Activated T-cell treated with anti-CD3 and anti-CD28 coated beads for 4 hours (primary cell): ENCODE measurements around the gene SLC48A1.

ENCODE experiments used
- DNase-seq: peaks from one replicate; pipeline ENCODE4 v3.0.0-alpha.2; 2020

SLC48A1 gene

DNA sequence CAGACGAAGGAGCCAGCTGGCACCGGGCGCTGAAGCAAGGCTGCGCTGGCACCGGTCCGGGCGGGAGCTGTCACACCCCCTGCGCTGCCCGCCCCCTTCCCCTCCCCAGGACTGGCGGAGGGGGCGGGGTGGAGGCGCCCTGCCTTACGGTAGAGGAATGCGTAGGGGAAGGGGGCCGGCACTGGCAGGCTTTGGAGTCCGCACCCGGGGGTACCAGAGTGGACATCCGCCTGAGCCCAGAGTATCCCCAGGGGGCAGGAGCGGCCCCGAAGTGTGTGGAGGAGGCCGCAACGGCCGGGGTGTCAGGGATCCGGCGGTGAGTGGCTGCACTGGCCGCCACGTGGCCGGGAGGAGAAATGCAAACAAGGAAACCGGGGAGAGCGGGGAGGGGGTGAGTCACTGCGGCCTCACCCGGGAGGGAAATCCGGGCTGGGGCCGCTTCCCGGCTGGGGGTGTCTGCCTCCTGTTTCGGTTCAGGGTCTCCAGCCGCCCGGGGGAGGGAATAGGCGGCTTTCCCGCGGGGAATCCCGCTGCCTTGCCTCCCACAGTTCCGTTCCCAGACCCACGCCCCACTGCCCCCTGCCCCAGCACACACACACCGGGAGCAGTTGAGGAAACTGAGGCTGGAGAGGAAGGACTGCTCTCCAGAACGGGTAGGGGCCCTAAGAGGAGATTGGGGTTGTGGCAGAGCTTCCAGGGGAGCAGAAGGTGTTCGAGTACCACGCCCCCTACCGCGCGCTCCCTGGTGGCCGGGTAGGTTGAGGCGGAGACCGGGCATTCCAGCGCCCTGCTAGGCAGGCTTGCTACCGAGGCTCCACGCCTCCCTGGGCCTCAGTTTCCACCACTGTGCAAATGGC, 14.0 kb upstream of the SLC48A1 start, which contains the start of gene RAPGEF3:
TSS of gene RAPGEF3 (minus strand) at position 47 of the 857 bp plus-strand sequence. CDS start 324 bp downstream, outside the sequence.
- DNase-seq = peak; percentile 44

- DNase-seq = no peak
Observed at GRCh38 chr12:47762850-47763465, 10.1 kb upstream of the SLC48A1 start.

DNA sequence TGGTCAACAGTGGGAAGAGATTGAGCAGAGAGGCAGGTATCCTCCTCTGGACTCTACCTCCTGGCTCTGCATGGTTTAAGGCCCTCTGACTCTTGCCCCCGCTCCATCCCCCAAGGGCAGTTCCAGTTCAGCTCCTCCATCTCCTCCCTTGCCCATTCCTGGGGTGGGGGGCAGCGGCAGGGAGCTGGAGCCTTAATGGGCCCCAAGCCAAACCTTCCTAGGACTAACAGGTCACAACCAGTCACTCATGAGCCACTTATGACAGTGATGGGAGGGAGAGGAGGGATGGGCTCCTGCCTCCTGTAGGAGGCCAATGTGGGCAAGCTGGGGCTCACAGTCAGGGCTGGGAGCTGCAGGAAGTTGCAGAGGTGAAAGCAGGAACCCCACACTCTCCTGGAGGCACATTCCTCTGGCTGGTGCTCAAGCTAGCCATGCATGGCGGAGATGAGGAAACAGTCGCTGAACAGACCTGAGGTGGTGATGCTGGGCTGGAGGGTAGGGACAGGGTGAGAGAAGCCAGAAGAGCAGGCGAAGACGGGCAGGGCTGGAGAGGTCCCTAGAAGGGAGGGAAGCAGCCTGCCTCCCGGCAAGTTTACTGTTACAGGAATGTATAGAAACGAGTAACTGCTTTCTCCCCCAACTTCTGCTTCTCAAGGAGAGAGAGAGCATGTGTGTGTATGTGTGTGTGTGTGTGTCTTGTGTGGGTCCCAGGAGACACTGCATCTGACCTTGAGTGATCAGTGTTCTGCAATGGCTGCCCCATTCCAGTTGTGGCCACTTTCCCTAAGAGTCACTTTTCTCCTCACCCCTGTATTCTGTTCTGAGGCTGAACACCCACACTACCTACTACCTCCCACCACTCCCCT, 9.3 kb upstream of the SLC48A1 start:
- DNase-seq = no peak

DNA sequence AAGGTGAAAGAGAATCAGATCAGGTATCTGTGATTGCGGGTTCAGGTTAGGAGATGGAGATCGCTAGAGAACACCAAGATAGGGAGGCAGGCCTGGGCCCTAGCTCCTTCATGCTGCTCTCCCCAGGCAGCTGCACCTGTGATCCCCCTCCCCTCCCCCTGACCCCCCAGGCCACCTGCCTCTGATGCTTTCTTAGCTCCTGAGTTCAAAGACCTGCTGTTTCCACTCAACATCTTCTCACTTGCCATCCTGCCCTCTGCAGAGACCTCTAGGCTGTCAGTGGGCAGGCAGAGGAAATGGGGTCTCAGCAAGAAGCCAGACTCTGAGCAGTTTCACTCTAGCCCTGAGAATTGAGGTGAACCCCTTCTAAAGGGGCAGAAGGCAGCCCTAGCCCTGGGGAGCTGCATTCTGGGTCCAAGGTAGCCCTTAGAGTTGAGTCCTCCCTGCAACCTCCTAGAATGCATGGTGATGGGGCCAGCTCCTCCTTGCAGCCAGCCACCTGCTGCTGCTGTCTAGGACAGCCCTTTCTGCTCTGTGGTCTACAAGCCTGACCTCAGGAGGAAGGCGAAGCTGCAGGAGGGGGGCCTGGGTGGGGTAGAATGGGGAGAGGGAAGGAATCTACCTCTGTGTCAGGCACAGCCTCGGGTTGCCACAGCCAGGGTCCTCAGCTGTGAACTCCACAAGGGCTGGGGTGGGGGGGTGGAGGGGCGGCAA, 6.4 kb upstream of the SLC48A1 start:
- DNase-seq = no peak

GRCh38 chr12:47767216-47767724, 5.8 kb upstream of the SLC48A1 start:
- DNase-seq = peak; percentile 58

DNA sequence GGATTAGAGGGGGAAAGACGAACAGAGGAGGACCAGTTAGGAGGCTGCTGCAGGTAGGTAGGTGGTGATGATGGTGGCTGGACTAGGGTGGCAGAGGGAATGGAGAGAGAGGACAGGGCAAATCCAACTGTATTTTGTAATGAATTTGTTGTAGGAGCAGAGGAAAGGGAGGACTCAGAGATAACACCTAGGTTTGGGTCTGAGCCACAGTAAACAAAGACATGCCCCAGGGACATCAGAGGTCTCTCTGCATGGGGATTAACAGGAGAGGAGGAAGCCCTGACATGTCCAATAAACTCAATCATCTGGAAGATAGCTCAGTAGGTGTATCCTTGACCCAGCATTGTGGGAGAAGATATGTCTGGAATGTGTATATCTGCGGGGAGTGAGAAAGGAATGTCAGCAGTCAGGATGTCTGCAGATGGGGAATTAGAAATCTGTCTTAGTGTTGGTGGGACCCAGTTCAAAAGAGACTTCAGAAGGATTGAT, 4.7 kb upstream of the SLC48A1 start:
- DNase-seq = no peak

DNA sequence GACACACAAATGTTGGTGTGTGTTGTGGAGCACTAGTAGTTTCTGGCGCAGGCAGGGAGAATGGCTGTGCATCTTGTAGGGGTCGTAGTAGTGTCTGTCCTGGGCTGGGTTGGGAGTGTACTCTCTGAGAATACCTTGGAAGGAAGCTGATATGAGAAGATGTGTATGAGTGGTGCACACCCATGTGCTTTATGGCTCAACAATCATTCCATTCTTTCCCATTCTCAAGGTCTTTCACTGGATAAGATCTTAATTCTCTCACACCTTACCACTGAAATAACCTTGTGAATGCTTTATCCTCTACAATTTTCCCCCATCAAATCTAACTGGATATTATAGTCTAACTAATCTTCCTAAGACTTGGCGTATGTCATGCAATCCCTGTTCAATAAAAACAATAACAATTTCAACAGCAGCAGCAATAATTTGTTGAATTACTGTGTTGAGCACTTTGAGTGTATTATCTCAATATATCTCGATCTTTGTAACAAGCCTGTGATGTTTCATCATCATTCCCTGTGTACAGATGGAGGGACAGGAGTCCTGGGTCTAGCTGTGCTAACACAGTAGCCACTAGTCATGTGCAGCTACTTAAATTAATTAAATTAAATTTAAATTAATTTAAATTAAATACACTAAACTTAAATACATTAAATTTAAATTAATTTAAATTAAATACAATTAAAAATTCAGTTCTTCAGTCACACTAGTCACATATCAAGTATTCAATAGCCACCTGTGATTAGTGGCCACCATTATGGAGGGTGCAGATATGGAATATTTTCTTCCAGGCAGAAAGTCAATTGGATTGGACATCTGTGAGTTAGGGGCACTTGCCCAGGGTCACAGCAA, 3.6 kb upstream of the SLC48A1 start:
- DNase-seq = no peak

DNA sequence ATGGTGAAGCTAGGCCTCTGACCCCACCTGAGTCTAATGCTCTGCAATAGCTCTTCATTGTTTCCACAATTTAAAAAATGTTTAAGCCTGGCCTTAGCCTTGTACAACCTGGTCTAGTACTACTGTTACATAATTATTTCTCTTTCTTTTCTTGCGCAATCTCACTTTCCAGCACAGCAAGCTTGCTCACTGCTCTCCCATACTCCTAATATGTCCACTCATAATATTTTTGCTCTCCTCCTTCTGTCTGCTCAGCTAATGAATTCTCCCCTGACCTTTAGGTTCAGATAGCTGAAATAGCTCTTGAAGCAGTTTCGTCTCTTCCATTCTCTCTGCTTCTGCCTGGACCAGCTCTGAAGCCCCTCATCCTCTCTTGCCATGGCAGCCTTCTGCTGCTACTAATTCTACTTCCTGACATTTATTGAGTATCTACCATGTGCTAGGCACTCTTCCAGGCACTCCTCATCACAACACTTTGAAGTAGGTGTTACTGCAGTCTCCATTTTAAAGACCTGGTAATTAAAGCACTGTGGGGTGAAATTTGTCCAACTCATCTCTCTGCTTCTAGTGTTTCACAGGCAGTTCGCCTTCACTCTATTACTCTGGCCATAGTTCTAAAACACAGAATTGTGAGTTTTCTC, 2.8 kb upstream of the SLC48A1 start:
- no peak for DNase-seq

DNA sequence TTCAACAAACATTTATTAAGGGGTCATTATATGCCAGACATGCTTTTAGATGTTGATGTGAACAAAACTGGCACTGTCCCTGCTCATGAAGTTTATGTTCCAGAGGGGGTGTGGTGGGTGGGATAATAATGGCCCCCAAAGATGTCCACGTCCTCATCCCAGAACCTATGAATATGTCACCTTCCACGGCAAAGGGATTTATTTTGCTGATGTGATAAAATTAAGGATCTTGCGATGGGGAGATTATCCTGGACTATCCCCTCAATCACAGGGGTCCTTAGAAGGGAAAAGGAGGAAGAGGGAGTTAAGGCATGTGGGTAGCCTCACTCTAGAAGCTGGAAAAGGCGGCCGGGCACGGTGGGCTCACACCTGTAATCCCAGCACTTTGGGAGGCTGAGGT, 1.7 kb upstream of the SLC48A1 start:
- no peak for DNase-seq

GRCh38 chr12:47772094-47772660, 861 bp upstream of the SLC48A1 start:
- no peak for DNase-seq

DNA sequence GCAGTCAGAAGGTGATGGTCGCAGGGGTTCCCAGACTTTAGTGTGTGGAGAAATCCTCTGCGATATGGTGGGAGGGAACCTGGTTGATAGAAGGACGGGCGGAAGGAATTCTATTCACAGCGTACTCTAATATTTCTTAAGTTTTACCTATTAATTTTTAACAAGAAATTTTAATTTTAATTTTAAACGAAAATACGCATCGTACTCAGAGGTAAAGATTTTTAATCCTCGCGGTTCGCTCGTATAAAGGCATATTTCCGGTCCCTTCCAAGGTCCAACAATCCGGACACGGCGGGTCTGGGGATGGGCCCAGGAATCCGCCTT, 338 bp upstream of the SLC48A1 start:
- DNase-seq = no peak

DNA sequence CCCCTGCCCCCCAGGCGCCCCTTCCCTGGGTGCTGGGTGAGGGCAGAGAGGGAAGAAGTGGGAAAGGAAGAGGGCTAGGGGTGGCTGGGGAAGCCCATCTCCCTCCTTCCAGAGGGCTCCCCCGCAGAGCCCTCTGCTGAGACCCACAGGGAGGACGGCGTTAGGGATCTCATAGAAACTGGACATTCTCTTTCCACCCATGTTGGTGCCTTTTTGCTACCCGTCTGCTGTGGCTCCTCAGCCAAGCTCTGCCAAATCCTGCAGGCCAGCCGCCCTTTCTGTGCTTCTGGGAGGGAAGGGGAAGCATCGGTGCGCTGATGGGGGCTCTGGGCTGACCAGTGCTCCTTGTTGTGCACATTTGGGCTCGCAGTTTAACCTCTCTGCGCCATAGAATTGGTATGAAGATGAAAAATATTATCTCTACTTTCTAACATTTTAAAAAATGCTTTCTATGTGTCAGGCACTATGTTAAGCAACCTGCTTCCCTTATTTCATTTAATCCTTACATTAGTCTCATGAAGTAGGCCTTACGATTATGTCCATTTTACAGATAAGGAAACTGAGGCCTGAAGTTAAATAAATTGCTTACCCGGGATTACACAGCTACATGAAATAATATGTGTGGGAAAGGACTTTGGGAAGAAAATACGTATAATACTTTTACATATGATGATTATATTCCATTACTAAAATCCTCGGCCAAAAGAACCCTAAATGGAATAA, 981 bp downstream of the SLC48A1 start:
- no peak for DNase-seq

- no peak for DNase-seq
Observed at GRCh38 chr12:47774663-47775062, 1.6 kb downstream of the SLC48A1 start.

DNA sequence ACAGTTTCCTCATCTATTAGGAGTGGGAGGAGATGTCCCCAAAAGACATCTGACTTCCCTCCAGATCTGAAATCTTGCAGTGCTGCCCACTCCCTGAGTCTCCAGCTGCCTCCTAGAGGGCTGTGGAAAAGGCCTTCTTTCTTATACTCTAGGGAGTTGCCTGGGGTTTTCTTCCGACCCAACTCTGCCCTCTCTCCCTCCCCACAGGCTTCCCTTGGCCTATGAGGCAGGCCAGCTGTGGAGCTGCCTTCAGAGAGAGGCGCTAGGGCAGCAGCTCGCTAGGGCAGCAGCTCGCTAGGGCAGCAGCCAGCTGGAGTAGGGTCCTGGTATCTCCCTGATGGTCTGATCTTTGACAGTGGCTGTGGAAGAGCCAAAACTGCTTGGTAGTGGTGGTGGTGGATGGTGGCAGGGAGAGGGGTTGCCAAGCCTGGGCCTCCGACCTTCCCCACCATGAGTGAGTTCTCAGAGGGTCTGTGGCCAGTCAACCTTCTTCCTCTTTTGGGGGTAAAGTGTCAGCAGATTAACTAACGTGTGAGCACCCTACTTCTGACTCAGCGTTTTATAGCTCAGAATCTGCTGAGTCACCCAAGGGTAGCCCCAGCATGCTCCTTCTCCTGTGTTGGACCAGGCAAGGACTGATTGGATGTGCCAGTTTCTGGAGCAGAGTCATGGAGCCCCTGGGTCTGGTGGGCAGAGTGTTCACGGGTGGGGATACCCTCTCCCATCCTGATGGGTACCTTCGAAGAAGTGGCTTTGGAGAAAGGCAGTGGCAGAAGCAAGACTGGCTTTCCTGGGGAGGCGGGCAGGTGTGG, 2.3 kb downstream of the SLC48A1 start:
- no peak for DNase-seq

DNA sequence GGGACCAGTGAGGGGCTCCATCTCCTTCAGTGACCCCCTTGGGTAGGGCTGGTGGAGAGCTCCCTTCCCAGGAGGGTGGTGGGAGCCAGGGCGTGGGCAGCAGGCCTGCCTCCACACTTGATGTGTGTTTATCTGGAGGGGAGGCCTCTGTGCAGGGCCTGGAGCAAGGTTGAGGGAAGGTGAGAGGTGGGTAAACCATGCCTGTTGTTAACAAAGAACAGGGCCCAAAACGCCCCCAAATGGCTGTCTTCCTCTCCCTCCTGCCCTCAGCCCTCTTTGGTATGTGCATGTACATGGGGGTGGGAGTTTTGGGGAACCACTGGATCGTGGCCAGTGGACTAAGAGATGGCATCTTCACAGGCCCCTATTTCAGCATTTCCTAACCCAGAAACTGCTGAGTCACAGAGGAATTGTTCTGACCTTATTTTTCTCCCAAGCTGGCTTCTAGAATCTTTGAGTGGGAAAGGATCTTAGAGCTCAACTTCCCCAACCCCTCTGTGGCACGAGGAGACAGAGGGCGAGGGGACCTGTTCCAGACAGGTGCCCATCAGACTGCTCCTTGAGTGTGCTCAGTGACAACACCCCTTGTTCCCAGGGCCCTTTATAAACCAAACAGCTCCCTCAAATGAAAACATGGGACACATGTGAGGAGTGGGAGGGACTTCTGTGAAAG, 3.6 kb downstream of the SLC48A1 start:
- DNase-seq = no peak

DNA sequence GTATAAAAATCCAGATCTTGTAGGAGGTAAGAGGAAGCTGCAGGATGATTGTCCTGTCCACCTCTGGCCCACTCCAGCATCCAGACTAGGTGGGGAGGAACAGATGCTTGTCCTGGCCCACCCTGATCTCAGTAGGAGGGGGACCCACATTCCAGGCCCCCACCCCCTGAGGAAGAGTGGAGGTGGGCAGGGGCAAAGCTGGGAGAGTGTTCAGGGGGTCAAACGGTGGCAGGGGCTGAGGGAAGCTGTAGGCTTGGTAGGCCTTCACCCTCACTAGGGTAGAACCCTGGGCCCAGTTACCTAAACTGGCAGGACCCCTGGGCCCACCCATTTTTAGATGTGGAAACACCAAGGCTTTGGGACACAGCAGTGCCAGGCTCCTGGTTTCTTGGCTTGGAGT, 4.1 kb downstream of the SLC48A1 start:
- no peak for DNase-seq

DNA sequence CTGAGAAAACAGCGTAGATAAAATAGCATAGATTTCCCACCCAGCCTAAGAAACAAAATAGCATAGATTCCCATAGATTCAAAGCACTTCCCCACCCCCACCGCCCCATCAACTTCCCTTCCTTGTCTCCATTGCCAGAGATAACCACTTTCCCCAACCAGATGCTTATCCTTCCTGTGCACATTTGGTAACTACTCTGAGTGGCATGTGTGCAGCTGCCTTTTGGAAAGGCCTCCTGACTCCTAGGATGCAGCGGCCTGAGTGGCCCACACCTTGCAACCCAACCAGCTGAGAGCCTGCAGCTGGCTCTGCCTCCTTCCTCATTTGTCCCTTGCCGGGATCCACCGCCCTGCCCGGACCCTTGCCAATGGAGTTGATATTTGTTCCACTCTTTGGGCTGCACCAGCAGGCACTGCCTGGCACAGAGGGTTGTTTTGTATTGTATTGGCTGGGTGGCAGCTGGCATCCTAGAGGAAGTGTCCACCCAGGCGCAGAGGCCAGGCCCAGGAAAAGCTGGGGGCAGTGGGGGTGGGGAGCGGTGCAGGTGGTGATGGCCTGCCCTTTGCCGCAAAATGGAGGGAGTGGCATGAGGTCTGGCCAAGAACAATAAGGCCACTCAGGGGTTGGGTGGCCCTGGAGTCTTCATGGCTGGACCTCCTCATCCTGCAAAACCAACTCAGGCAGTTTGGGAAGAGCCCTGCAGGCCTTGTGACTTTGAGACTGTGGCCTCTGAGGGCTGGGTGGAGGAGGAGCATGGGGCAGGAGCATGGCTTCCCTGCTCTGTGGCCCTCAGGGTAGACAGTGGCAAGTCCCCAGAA, 4.9 kb downstream of the SLC48A1 start:
- DNase-seq = no peak

- no peak for DNase-seq
Observed at GRCh38 chr12:47778881-47779280, 5.8 kb downstream of the SLC48A1 start.
